ENCODE measurements around the gene INTS3.
"Not testable (repeated sequence)": the region's sequence is repeated elsewhere in the genome, so short reads cannot be mapped to it uniquely, and the experiment has no call there.

Gene INTS3

DNA sequence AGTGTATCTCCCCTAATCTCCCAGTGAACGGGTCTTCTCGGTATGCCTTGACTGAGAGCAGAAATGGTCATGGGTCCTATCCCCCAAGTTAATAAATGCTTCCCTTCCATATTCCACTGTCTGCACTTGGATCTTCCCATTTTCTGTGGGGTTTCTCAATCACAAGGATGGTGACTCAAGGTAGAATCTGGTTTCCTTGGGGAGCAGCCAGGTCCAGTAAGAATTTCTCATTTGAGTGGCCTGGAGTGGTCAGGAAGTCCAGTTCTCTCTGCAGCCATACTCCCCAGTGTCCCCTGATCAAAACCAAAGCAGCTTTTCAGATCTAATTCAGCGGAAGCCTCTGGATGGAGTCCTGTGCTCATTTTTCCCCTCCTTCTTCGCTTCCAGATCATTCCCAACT is 32.6 kb downstream of the INTS3 start:
- no peak for DNase-seq

DNA sequence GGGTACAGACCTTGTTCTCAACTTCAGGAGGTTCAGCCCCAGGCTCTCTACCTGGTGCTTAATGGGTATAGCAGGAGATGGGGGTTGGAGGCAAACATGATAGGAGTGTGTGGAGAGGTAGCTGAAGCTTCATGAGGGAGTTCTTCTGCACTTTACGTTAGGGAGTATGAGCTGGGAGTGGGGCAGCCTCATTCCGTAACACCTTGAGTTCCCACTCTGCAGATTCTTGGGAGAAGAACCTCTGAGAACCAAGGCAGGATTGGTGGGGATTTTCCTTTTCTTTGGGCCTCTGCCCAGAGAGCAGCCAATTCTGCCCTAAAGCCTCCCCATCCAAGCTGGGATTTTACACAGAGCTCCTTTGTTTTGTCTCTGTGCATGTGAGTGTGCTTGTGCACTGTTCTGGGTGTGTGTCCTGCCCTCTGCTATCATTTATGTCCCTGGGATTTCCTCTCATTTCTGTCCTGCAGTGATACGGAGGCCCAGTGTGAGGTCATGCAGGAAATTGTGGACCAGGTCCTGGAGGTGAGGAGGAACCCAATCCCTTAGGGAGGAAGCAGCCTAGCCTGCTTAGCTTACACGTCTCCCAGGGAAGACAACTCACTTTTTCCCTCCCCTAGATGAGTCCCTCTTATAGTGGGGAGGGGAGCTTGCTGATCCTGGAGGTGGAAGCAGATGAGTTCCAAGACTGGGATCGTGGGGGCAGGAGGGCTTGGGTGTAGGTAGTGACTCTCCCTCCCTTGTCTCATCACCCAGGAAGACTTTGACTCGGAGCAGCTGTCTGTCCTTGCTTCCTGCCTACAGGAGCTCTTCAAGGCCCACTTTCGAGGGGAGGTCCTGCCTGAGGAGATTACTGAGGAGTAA is 35.7 kb downstream of the INTS3 start:
- DNase-seq: no peak

DNA sequence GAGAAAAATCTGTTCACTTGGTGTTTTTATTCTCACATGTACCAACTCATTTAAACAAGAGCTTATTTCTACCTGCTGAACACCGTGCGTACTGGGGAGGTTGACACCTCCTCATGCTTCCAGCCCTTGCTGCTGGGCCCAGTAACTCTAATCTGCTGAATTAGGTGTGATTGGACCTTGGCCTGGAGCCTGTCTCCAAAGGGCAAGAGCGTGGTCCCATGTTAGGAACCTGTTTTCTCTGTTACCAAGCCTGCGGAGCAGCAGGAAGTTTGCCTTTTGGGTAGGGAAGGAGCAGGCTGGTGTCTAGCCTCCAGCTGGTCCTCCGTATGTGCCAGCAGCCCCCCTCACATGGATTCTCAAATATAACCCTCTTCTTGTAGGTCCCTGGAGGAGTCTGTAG is 36.5 kb downstream of the INTS3 start:
- DNase-seq: no peak

DNA sequence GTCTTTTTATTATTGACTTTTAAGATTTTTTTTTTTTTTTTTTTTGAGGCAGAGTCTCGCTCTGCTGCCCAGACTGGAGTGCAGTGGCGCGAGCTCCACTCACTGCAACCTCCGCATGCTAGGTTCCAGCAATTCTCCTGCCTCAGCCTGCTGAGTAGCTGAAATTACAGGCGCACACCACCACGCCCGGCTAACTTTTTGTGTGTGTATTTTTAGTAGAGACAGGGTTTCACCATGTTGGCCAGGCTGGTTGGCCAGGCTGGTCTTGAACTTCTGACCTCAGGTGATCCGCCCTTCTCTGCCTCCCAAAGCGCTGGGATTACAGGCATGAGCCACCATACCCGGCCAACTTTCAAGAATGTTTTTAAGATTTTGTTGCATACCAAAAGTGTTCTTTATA is 38.8 kb downstream of the INTS3 start:
- not testable (repeated sequence) for DNase-seq

DNA sequence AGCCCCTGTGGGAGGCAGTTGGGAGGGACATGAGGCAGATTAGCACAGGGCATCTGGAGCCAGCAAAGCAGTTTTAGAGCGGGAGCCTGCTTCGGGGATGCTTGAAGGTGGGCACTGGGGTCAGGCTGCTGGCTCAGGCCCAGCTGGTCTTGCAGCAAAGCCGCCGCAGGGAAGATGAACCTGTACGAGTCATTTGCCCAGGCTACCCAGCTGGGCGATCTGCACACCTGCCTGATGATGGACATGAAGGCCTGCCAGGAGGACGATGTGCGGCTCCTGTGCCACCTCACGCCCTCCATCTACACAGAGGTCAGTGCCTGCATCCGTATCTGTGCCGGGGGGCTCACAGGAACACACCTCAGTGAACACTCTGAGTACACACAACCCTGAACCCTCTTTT is 39.7 kb downstream of the INTS3 start:
- DNase-seq: no peak

DNA sequence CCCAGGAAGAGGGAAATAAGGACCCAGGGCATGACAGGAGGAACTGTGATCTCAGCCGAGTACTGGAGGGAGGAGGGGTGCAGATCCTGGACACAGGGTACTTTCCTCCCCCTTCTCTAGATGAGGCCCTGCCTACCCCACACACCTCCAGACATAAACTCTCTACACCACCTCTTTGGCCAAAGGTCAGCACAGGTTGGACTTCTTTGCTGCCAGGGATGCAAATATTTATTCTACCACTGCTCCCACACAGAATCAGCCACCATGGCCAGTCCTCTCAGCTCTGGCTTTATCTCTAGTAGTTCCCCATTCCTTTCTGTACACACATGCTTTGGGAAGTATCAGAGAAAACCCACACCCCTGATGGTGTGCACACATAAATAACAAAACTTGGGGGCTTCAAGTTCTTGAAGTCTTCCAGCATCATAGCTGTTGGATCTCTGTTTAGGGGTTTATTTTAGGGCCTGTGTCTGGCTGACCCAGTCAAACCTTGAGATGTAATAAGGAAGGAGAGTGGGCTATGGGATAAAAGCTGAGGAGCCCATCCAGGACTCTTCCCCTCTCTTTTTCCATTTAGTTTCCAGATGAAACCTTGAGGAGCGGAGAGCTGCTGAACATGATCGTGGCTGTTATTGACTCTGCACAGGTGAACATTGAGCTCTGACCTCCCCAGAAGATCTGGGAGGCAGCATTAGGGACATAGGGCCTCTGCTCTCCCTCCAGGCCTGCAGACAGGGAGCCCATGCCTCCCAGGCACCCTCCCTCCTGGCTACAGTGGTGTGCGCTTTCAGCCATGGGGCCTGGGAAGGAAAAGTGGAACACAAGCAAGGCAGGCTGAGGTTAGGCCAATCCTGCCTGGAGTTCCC is 40.7 kb downstream of the INTS3 start:
- DNase-seq: no peak

DNA sequence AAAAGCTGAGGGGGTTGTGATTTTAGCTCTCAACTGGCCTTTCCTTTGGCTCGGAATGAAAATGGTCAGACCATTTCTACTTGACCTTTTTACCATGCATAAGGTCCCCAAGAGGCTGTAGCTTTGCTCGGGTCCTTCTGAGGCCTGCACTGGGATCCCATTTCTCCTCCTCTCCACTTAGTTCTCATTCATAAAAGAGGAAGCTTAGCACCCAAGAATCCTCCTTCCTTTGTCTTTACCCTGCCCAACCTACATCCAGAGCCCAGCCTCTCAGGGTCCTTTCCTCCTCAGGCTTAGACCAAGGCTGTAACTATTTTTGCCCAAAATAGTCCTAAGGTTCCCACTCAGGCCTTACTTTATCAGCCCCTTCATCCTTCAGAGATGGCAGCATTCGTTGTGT is 41.4 kb downstream of the INTS3 start:
- no peak for DNase-seq

DNA sequence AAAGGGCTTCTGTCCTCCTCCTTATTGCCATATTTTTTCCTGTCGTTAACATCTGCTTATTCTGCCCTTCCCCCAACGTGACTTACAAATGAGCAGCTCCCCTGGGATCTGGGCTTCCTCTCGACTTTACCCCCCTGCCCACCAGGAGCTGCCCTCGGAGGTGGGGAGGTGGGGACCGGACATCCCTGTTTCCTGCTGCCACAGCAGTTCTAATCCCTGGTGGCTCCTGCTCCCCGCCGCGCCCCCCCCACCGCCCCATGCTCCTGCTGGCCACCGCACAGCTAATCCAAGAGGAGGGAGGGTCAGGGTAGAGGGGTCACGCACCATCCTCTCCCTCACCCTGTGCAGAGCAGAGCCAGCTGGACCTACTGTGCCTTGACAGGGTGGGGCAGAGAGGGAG is 42.9 kb downstream of the INTS3 start:
- no peak for DNase-seq

DNA sequence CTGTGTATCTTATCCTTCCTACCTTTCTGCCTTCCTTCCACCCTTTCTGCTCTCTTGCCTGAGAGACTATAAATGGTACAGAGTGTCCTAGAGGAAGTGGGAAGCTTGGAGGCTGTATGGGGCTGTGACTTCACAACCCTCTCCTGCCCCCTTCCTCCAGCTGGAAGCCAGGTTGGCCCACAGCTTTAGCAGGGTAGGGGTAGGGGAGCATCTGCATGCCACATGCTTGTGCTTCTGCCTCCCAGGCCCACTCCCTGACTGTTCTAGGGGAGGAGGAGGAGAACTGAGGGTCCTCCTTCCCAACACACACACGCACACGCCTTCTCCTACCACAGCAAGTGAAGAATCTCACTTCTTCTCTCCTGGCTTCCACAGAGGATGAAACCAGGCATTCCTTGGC is 43.4 kb downstream of the INTS3 start:
- DNase-seq: no peak

DNA sequence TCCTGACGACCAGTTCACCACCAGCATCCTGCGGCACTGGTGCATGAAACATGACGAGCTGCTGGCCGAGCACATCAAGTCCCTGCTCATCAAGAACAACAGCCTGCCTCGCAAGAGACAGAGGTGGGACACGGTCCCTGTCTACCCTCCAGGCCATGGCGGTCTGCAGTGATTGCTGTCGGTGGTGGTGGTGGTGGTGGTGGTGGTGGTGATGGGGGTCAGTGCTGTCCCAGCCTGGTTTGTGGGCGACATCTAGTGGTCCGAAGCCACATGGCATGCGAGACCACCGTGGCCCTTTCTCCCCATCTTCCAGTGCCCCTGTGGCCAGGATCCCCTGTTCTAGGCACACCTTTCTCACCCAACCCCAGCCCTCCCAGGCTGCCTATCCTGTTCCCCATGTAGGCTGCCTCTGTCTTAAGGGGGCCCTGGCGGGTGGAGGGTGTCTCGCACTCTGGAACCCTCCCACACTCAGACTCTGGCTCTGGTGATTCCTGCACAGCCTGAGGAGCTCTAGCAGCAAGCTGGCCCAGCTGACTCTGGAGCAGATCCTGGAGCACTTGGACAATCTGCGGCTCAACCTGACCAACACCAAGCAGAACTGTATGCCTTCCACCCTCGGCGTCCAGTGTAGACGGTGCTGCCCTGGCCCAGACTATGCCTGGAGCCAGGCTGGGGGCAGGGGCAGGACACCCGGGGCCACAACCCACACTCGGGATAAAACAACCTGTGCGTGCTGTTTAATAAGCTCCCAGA is 44.2 kb downstream of the INTS3 start:
- DNase-seq: no peak

DNA sequence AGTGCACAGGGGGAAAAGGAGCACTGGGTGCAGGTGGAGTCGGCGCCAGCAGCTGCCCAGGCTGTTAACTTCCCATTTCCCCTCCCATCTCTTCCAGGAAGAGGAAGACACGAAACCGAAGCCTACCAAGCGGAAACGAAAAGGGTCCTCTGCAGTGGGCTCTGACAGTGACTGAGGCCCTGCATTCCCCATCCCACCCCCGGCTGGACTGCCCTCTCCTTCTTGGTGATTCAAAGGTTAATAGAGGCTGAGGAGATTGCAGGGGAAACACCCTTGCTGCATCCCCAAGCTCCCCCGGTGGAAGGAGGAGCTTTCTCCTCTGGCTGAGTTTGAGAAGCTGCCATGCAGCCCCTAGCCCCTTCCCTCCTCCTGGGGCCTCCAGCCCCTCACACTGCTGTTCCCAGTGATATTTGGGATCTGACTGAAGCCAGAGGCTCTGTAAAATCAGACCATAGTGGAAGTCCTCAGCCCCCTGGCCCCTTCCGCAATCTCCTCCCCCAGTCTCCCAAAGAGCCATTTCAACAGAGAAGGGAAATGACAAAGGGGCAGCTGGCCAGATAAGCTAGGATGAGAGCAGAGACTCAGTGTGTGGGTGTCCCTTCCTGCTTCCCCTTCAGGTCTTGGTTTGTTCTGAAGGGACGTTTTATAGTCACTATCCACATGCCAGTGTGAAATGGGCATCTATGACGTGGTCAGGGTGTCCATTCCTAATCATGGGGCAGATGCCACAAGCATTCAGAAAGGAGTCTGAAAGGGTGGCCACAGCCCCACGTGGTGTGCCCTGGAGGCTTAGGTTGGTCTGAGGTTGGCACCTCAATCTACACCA is 45.5 kb downstream of the INTS3 start:
- DNase-seq: no peak

DNA sequence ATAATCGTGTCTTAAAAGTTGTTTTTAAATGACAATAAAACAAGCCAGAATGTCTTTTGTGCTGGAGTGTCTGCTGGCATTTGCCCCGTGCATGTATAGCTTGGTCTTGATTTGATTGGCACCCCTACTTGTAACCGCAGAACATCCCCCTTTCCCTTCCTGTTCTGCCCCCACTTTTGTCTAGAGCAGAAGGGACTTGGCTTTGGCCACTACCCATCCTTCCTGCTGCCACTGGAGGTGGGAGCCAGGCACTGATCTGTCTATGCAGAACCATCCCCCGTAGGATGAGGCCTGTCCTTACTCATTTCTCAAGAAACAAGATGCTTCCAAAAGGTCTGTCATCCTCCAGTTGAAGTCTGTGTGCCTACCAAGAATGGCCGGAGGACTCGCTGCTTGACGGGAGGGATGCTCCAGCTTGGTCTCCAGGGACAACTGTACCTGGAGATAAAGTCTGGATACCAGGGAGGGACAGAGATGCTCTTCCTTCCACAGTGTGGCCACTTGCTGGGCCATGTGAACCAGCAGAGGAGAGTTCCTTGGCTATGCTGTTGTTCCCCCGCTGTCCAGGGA is 46.3 kb downstream of the INTS3 start:
- DNase-seq: no peak

DNA sequence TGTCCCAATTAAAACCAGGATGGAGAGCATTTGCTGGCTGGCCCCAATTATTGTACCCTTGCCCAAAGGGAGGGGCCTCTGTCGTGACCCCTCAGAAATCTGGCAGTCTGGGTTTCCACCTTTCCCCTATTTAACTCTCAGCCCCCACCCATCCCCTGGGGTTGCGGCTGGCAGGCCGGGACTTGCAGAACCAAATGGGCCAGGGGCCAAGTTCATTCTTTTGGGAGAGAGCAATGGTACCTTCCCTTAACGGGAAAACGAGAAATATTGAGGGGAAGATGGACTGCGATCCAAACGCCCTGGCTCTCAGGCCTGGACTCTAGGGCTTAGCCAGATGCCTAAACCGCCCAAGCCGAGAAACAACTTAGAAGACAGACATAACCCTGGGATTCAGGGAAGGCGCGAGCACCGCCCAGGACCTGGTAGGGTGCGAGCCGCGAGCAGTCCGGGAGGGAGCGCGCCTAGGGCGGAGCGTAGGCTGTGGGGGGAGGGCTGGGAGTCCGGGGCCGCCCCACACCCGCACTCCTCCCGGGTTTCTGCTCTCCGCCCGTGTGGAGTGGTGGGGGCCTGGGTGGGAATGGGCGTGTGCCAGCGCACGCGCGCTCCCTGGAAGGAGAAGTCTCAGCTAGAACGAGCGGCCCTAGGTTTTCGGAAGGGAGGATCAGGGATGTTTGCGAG is 47.1 kb downstream of the INTS3 start, which contains the start of gene SLC27A3:
Gene SLC27A3 (plus strand): TSS at position 628 of the 678 bp plus-strand sequence. CDS start 91 bp downstream, outside the sequence.
- DNase-seq: peak; percentile 72

DNA sequence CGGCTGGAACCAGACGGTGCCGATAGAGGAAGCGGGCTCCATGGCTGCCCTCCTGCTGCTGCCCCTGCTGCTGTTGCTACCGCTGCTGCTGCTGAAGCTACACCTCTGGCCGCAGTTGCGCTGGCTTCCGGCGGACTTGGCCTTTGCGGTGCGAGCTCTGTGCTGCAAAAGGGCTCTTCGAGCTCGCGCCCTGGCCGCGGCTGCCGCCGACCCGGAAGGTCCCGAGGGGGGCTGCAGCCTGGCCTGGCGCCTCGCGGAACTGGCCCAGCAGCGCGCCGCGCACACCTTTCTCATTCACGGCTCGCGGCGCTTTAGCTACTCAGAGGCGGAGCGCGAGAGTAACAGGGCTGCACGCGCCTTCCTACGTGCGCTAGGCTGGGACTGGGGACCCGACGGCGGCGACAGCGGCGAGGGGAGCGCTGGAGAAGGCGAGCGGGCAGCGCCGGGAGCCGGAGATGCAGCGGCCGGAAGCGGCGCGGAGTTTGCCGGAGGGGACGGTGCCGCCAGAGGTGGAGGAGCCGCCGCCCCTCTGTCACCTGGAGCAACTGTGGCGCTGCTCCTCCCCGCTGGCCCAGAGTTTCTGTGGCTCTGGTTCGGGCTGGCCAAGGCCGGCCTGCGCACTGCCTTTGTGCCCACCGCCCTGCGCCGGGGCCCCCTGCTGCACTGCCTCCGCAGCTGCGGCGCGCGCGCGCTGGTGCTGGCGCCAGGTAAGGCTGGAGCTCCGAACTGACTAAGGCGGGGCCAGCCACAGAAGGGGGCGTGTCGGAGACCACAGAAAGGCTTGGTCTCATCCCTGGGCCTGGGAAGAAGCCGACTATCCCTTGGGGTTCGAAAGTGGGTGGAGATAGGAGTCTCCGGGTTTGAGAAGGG is 47.8 kb downstream of the INTS3 start:
- DNase-seq: peak; percentile 69

DNA sequence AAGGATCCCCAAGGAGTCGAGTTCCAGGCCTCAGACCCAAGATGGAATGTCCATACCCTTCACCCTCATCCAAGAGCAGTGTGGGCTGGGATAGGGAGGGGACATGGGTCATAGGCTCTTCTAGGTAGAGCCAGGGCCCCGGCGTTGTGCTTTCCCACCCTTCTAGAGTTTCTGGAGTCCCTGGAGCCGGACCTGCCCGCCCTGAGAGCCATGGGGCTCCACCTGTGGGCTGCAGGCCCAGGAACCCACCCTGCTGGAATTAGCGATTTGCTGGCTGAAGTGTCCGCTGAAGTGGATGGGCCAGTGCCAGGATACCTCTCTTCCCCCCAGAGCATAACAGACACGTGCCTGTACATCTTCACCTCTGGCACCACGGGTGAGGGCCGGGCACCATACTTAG is 48.5 kb downstream of the INTS3 start:
- no peak for DNase-seq

DNA sequence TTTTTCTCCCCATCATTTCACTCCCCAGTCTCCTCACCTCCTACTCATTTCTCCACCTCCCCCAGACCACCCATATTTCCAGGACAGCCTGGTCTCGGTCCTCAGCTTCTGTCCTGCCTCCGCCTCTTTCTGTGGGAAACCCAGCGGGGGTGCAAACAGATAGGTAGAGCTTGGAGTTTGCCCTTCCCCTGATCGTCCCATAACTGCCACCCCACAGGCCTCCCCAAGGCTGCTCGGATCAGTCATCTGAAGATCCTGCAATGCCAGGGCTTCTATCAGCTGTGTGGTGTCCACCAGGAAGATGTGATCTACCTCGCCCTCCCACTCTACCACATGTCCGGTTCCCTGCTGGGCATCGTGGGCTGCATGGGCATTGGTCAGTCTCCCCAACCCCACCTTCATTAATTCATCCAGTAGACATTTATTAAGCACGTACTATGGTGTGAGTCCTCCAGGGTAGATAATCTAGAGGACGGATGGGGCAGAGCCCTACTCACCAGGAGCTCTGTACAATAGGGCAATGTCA is 49.1 kb downstream of the INTS3 start:
- no peak for DNase-seq

DNA sequence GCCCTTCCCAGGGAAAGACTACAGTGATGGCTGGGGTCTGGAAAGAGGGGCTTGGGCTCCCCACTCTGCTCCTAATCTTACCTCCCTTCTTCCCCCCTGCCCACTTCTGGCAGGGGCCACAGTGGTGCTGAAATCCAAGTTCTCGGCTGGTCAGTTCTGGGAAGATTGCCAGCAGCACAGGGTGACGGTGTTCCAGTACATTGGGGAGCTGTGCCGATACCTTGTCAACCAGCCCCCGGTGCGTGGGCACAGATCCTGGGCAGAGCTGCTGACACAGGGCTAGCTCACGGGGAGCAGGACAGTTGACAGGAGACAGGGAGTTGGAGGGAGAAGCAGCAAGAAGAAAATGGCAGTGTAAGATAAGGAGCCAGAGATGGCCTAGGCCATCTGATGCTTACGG is 49.8 kb downstream of the INTS3 start:
- no peak for DNase-seq

DNA sequence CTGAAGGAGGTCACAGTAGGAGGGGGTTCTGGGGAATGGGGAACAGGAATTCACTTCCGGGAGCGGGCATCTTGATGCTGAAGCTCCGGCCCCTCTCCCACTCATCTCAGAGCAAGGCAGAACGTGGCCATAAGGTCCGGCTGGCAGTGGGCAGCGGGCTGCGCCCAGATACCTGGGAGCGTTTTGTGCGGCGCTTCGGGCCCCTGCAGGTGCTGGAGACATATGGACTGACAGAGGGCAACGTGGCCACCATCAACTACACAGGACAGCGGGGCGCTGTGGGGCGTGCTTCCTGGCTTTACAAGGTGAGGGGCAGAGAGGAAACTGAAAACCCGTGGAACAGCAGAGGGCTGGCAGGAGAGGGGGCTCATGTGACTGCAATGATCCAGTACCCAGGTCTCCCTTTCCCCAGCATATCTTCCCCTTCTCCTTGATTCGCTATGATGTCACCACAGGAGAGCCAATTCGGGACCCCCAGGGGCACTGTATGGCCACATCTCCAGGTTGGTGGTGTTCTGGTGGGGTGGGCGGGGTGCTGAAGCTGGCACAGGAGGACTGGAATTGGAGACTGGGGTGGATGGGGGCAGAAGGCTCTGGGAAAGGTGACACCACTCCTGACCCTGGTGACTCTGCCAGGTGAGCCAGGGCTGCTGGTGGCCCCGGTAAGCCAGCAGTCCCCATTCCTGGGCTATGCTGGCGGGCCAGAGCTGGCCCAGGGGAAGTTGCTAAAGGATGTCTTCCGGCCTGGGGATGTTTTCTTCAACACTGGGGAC is 50.4 kb downstream of the INTS3 start:
- no peak for DNase-seq

DNA sequence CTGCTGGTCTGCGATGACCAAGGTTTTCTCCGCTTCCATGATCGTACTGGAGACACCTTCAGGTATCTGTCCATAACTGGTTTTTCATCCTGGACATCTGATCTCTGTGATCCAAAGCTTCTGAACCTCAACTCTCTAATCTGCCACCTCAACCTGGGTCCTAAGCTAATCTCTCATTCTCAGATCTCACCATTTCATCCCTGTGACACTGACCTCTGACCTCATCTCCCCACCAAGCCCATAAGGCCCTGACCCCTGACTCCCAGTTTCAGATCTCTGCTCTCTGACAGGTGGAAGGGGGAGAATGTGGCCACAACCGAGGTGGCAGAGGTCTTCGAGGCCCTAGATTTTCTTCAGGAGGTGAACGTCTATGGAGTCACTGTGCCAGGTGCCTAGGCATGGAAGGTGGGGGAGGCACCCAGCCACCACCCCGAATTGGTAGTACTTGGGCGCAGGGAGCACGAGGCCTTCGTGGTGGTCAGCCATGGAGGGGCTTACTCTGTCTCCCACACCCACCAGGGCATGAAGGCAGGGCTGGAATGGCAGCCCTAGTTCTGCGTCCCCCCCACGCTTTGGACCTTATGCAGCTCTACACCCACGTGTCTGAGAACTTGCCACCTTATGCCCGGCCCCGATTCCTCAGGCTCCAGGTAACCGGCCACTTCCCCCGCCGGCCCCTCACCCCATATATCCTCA is 51.1 kb downstream of the INTS3 start:
- DNase-seq: no peak

Data from NCI-H1048 (cell line).